NCI-H1417 treated with DMSO at 0.1 percent for 48 hours (cell line): Measurements from ENCODE around the gene TMEM164.
A peak's percentile ranks its signal among the peaks of the same experiment; 100 is the strongest.

ENCODE experiments used
- DNase-seq: peaks from one replicate; lab custom pipeline; 2025; lab: John Stamatoyannopoulos, UW

Gene TMEM164

DNA sequence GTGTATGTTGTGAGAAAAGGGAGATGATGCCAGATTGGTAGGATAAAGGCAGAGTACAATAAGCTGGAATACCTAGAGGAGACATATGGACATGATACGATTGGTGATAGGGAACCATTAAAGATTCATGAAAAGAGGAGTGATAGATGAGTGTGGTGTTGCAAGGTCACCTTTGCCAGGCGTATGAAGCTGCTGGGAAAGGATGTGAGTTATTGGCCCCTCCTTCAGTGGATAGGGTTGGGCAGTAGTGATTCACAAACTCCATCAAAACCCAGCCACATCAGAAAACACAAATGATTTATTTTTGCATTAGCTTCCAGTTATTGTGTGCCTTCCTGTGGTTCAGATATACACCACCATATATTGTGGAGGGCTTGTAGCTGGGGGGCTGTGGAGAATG is 34.3 kb downstream of the TMEM164 start:
- DNase-seq: no peak

DNA sequence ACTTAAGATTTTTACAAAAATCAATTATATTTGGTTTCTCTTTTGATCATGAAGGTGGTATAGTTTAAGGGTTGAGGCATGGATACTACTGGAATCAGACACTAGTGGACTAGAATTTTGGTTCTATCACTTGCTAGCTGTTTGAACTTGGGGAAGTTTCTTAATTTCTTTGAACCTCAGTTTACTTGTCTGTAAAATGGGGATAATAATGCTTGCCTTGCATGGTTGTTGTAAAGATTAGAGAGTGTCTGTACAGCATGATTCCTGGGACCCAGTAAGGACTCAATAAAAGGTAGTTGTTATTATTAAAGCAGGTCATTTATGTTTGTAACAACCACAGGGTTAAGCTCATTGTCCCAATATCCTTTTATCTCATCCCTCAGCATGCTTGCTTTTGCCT is 36.0 kb downstream of the TMEM164 start:
- no peak for DNase-seq

DNA sequence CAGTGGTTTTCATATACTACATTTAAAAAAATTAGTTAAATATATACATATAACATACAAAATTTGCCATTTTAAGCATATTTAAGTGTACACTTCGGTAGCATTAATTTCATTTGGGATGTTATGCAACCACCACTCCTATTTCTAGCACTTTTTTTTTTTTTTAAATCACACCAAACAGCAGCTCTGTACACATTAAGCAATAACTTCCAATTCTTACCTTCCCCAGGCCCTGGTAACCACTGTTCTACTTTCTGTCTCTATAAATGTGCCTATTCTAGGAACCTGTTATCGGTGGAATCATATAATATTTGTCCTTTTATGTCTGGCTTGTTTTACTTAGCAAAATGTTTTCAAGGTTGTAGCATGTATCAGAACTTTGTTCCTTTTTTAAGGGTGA is 39.1 kb downstream of the TMEM164 start:
- DNase-seq: no peak

DNA sequence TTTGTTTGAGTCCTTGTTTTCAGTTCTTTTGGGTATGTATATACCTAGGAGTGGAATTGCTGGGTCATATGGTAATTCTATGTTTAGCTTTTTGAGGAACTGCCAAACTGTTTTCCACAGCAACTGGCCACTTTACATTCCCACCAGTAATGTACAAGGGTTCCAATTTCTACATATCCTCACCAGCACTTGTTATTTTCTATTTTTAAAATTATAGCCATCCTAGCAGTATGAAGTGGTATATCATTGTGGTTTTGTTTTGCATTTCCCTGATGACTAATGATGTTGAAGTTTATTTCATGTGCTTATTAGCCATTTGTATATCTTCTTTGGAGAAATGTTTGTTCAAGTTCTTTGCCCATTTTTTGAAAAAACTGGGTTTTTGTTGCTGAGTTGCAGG is 39.6 kb downstream of the TMEM164 start:
- DNase-seq: no peak

DNA sequence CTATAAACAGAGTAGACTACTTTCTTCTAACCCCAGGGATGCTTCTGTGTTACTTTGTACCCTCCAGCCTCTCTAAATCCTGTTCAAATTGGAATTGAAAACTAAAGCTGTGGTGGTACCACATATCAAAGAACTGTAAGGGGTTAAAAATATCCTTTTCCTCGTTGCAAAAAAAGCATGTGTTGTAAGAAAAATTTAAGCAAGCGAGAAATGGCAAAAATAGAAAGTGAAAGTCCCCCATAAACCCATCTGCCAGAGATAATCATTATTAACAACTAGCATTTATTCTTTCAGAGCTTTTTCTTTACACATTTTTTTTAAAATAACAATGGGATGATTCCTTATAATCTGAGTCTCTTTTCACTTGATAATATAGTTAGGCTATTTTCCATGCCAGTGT is 40.6 kb downstream of the TMEM164 start:
- DNase-seq: no peak

DNA sequence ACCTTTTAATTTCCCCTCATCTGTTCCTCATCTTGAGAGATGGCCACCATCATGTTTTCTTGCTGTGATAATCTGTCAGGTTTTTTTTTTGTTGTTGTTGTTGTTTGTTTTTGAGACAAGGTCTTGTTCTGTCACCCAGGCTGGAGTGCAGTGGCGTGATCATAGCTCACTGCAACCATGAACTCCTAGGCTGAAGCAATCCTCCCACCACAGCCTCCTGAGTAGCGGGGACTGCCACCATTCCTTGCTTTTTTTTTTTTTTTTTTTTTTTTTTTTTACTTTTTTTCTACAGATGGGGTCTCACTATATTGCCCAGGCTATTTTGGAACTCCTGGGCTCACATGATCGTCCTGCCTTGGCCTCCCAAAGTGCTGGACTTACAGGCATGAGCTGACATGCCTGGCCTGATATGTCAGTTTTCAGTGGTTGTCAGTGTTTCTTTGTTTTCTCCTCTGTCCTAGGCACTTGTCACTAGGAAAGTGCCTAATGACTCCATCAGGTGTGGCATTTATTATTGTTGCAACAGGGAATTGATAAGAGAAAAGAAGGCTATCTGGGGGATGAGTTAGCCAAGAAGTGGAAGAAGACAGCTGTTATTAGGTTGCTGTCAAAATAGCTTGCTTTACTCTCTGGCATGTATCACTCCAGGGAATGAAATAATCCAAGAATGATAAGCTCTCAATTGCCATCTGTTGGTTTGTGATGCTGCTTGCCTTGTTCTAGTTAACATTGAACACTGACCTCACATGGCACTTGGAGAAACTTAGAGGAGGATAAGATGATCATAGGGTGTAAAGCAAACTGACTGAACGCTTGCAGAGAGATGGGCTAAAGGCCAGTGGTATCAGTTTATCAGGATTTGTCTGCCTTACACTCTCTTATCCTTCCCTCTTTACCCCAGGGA is 41.7 kb downstream of the TMEM164 start:
- no peak for DNase-seq

DNA sequence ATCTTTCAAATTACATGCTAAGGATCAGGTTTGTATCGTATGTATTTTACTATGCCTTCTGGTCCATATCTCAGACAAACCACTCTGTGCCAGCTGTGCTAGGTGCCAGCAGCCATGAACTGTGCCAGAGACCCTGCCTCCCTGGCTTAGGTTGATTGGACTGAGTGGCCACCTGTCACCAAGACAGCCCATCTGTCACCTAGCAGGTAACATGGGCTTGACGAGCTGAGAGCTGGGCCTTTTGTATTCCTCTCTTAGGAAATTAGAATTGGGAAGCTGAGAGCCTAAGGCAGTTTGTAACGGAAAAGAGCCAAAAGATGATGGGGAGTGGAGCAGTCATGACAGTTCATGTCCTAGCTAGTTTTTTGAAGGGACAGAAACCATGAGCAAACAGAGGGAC is 42.5 kb downstream of the TMEM164 start:
- no peak for DNase-seq

DNA sequence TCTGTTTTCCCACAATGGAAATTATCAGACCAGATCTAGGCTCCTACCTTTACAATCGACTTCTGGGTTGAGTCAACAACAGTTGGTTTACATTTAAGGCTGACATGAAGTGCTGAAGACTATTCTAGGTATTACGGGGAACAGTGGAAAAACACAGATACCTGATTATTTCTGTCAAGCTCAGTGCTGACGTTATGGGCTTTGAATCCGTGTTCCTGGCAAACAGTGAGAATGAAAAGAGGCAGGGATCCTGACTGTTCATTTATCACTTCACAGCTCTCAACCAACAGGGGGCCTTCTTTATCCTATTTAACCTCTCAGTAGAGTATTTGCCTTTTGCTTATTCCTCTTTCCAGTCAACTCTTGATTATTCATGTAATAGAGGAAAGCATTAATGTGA is 43.1 kb downstream of the TMEM164 start:
- no peak for DNase-seq

DNA sequence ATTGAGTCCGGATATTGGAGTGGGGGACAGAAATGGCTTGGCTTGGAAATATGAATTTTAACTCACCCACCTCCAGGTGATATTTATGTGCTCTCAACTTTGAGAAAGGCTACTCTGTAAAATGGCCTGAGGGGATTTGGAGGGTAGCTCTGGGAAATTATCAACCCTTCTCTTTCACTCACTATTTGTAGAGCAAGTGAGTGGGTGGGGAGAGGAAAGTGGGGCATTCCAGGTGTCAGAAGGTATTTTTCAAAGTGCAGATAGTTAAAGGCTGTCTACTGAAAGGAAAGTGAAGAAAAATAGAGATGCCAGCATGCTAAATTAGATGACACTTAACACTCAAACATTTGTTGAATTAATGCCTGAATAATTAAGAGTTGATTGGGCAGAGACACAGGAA is 44.1 kb downstream of the TMEM164 start:
- DNase-seq: no peak

DNA sequence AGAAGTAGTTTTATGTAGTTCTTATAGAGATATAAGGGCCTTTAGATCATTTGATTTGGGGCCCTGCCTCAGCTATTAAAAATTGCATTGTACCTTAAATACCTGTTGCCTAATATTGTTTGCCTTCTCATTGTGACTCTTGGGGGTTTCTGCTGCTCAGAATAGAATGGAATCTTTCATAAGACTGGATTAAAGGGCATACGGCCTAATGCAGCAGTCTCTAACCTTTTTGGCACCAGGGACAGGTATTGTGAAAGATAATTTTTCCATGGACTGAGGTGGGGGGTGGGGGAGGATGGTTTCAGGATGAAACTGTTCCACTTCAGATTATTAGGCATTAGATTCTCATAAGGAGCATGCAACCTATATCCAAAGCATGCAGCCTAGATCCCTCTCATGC is 46.2 kb downstream of the TMEM164 start:
- no peak for DNase-seq

DNA sequence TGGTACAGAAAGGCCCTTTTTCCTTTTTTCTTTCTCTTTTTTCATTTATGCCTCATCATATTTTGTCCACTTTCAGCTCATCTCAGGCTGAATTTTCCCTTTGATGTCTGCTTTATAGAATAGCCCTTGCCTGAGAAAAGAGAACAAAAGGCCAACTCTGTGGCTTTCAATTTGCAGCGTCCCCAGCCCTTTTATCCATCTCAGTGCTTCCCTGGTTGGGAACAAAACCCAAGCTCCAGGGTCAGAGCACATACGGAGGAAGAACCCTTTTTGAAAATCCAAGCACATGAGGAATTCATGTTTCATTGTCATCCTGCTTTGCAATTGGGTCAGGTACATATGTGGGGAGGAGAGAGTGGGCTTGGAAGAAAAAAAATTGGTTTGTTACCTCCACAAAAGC is 47.5 kb downstream of the TMEM164 start:
- DNase-seq: no peak

DNA sequence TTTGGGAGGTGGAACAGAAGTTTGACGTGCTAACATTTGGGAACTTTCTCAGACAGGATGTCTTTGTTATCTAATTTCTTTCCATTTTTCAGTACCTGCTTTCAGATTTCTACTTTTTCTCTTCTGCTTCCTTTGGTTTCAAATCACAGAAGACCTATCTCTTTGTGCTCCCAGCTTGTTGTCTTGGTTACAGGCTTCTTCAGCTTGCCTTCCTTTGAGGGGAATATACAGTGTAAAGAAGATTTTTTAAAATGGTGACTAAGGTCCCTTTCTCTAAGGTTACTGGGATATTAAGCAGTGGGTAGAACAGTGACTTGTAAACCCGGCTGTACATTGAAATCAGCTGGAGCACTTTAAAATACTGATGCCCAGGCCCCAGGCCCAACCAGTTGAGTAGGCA is 48.0 kb downstream of the TMEM164 start:
- no peak for DNase-seq

DNA sequence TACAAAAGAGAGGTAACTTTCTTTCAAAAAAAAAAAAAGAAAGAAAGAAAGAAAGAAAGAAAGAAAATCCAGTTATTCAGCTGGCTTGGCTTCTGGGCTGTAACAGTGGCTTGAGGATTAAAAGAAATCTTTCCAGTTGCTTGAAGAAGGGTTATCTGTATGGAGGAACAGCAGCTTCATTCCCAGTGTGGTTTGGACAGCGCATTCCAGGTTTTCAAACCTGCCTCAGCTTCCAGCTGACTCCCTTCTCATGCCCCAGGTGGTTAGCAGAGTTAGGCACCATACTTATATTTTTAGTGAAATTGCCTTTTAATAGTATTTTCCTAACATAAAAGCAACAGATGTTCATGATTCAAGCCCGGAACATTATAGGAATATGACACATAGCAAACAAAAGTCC is 48.6 kb downstream of the TMEM164 start:
- no peak for DNase-seq

DNA sequence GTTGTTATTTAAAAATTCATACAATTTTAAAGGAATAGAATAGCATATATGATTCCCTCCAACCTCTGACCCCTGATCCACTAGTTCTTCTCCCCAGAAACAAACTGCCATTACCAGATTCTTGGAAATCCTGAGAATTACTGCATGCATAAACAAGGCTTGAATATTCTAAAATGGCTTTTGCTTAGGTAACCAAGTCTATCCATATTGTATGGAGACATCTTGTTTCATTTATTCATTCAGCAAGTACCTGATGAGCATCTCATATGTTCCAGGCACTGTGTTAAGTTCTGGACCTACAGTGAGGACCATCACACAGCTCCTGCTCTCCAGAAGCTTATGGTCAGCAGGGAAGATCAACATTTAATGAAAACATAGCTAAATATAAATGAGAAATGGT is 49.4 kb downstream of the TMEM164 start:
- DNase-seq: no peak

DNA sequence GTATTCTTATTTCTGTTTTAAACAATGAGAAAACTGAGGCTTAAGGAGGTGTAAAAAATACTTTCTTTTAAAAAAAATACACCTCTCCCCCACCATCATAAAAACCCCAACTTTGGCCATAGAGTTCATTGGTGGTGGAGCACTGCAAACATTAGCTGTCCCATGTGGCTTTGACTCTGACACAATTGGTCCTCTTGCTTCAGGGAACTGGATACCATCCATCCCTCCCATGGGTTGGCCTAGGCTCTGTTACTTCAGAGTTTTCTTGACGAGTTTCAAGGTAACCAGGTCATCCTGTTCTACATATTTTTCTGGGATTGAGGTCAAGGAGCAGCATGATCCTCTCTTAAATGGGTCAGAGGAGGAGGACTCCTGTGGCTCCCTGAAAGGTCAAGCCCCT is 50.5 kb downstream of the TMEM164 start:
- DNase-seq: no peak

DNA sequence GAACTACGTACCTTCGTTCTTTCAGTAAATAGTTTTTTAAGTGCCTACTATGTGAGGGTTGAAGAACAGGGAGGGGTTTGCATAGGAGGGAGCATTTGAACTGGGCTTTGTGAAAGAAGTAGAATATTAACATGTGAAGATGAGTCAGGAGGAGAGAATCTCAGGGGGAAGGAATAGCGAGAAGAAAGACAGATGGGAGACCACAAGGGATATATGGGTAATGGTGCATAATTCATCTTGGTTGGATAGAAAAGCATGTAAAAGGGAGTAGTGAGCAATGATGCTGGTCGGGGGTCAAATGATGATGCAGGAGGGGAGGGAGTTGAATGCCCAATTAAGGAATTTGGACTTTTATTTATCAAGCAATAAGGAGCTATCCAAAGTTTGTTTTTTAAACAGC is 52.7 kb downstream of the TMEM164 start:
- DNase-seq: no peak

DNA sequence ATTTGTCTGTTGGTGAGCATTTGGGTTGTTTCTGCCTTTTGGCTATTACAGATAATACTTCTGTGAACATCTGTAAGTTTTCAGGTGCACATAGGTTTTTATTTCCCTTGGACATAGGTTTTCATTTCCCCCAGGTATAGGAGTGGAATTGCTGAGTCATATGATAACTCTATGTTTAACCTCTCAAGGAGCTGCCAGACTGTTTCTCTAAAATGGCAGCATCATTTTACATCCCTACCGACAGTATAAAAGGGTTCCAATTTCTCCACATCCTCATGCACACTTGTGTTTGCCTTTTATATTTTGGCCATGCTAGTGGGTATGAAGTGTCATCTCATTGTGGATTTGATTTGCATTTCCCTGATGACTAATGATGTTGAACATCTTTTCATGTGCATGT is 53.5 kb downstream of the TMEM164 start:
- DNase-seq: no peak

DNA sequence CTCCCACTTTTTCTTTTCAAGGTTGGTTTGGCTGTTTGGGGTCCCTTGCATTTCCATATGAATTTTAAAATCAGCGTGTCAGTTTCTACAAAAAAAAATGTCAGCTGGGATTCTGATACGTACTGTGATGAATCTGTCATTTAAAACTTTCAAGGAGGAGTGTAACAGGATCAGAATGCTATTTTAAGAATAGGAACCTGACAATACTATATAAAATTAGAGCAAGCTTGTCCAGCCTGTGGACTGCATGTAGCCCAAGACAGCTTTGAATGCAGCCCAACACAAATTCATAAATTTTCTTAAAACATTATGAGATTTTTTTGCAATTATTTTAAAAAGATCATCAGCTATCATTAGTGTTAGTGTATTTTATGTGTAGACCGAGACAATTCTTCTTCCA is 56.5 kb downstream of the TMEM164 start:
- DNase-seq: no peak

DNA sequence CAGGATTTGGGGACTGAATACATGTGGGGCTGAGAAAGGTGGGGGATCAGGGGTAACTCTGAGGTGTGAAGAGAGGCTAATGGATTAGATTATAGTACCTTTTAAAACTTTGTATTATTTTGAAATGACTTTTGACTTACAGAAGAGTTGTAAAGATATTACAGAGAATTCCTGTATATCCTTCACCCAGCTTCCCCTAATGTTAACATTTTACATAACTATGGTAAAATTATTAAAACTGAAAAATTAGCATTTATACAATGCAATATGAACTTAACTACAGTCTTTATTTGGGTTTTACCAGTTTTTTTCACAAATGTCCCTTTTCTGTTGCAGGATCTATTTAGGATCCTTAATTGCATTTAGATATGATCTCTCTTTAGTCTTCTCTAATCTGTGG is 57.4 kb downstream of the TMEM164 start:
- no peak for DNase-seq

DNA sequence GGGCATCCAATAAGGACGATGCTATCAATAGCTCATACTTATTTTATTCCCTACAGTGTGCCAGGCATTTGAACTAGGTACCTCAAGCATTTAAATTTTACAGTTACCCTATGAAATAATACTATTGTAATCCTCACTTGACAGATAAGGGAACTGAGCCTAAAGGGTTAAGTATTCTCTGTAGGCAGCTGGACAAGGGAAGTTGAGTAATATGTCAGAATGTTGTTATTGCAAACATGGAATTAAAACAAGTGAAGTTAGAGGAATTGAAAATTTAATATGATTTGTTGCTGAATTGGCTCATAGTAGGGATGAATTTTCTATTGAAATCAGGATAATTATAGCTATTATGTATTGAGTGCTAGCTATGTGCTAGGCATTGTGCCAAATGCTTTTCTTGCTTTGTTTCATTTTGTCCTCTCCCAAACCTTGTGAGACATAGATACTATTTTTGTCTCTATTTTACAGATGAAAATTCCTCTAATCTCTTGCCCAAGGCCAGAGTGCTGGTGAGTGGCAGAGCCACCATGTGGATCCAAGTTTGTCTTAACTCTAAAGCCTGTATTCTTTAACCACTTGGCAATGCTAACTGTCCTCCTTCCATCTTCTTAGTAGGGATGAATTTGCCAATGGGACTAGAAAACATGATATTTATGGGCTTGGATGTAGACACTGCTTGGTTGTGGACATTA is 58.1 kb downstream of the TMEM164 start:
- no peak for DNase-seq

DNA sequence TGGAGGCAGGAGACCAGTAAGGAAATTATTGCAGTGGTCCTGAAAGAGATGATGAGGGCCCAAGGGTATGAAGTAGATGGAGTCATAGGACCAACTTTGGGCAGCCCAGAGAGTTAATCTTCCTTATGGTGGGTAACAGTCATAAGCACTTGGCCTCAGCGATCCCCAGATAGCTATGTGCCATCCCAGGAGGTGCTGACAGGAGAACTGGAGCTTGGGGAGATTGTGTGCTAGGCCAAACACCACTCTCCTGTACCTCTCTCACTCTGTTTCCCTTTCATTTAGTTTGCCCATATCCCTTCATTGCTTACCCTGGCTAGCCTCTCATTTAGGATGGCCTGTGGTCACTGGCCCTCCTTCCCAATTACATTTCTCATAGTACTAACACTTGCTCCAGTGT is 60.0 kb downstream of the TMEM164 start:
- no peak for DNase-seq

DNA sequence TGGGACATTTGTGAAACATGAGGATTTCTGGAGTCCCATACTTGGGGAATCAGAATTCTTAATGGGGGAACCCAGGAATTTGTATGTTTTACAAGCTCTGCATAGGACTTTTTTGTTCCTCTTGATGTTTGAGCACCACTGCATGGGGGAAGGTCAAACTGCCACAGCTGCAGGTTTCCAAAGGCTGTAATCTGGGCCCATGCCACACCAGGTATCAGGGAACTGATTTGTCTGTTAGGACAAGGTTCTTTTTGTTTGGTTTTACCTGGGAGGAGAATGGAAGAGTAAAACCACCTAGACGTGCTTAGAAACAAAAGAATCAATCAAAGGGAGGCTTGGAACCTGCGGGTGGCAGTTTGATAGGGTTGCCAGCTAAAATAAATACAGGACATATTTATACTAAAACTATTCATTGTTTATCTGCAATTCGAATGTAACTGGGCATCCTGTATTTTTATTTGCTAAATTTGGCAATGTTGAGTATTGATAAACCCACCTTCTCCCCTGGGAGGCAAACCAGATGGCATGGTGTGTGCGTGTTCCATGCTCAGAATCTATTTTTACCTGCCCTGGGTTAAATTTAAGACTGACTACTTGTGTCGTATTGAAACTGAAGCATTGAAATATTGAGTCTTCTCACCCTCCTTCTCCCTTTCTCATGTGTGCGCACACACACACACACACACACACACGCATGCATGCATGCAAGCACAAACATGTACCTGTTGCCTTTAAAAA is 63.7 kb downstream of the TMEM164 start:
- DNase-seq: peak; percentile 42

DNA sequence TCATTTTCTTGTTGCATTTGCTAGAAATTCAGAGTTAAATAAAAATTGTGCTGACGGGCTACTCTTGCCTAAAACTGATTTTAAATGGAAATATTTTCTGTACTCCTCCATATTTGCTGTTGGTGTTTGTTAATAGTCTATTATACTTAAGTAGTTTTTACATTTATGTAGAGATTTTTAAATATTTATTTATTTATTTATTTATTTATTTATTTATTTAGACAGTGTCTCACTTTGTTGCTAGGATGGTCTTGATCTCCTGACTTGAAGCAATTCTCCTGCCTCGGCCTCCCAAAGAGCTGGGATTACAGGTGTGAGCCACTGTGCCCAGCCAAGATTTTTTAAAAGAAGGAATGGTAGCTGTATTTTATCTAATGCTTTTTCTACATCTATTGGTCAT is 68.1 kb downstream of the TMEM164 start:
- no peak for DNase-seq
